Stimulated activated CD8-positive, alpha-beta memory T cell treated with anti-CD3 and anti-CD28 coated beads, Interleukin-2, amount 100 ng/mL, for 1 hour (primary cell): ENCODE measurements around the gene CD247.
A peak's percentile ranks its signal among the peaks of the same experiment; 100 is the strongest.

Experiments
- DNase-seq, 2 donors: peaks; one replicate each; pipeline ENCODE4 v3.0.0-alpha.2; 2020; ENCODE audit warnings: low read depth in 2 of 2

Gene CD247

DNA sequence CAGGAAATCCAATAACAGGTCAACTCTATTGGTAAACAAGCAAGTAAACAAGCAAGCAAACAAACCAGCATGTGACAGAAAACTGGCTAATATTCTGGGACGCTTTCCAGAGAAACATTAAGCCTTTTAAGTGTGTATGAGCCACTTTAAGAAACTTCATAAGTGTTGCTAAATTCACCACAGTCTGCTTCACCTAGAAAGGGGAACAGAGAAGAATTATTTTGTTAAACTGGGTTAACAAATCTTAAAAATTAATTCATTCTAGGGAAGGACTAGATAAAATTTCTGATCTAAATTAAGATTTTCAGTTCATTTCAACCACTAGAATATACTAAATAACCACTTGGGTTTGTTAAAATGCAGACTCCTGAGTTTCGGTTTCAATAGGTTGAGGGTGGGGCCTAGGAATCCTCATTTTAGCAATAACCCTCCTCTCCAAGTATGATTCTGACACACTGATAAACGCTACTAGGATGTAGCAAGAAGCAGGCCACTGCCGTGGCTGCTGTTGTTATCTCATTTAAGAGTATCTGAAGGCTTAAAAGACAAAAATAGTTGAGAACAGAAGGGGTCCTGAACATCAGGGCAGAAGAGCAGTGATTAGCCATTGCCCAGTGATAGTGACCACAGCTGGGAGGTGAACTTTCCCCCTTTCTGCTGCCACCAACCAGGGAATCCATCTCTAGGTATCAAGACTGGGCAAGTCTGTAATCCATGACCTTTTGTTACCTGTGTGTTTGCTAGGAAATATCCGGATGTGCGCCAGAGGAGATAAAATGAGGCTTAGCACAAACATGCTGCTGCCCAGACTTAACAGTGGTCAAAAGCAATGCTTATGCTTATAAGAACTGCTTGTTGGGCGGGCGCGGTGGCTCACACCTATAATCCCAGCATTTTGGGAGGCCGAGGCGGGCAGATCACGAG, 24.0 kb upstream of the CD247 start:
- DNase-seq, result no peak

DNA sequence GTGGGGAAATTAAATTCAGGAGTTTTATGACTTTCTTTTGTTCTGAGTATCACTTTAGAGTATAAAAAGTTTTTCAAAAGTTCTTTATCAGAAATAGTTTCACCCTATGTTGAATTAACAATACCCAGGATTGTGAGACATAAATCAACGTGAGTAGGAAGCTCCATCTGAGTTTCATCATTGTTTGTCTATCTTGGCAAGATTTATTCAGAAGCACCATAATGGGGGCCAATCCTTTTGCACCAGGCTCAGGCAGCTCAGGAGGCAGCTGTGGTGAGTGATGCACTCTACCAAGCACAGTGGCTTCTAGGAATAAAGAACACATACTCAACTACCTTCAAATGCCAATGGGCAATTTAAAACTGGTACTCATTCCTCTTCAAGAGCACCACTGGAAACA, 23.3 kb upstream of the CD247 start:
- DNase-seq, result no peak

DNA sequence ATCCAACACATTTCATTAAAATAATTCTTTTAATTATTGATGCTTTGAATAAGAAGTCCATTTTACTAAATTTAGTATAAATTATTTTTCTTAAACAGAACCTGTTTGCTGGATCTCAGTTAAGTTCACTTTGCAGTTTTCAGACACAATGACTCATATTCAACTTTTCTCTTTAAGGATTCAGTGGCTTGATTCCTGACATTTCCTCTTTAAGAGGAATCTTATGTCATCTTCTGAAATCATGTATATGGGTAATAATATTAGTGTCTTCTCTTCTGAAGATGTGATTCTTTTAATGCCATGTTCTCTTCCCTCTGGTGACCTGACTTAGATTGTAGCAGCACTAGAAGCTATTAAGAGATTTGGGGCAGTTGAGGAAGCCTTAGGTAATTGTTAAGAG, 22.7 kb upstream of the CD247 start:
- no peak for DNase-seq

DNA sequence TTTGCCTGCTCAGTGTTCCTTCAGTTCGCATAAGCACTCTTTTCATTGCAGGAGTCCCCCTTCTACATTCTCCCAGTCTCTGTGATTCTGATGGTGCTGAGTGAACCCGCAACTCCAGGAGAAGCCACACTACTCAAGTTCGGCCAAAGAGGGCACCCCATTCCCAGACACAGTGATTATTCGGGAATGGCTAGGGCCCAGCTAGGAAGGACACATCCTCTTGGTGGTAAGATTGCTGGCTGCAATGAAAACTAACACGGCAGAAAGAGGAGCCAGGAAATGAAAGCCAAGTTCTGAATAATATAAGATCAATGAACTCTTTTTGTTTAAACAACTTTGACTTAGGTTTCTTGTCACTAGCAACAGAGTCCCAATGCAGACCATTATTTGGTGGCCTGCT, 20.3 kb upstream of the CD247 start:
- no peak for DNase-seq

DNA sequence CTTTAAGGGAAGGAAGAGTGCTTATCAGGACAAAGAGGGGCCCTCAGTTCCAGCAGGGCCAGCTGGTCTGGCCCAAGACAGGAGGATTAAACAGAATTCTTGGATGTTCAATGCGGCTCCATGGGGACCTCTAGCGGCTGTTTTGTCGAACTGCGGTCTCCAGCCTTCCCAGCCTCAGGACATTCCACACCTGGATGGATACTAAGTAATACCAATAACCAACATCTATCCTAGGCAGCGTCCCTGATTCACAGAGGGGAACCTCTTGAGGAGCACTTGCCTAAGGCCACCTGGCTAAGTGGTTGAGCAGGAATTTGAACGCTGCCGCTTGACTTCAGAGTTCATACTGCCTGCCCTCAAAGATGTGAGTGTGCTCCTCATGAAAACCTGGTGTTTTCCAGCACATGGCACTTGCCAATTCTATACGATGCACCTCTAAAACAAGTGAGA, 15.5 kb upstream of the CD247 start:
- no peak for DNase-seq

DNA sequence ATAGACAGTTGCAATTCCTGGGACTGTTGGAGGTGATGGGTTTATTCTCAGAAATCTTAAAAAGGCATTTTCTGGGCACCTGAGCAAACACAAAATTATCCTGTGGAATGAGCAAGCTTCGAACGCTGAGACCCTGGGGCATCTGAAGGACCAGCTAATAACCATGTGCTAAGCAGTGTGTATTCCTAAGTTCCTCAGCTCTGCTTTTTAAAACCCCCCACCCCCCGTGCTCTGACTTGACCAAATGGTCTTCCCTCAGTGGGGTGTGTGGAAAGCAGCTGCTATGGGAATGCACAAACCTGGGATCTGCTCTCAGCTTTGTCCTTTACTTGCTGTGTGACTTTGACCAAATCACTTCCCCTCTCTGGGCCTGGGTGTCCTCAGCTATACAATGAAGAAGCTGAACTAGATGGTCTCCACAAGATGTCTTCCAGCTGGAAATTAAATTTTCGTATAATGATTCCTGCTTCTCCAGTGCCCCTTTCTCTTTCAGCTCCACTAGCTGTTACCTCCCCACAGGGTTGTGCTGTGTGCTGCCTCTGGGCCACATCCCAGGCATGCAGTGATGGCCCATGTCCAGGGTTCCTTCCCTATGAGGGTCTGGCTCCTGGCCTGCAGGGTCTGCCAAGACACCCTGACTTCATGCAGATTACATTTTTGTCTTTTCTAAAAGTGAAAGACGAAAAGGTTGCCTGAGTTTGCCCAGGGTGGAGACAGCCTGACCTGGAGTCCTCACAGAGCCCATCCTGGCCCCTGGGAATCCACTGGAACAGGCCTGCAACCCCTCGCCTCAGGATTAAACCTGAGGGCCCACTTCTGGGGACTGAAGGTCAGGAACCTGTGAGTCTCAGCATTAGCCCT, 14.9 kb upstream of the CD247 start:
- no peak for DNase-seq

DNA sequence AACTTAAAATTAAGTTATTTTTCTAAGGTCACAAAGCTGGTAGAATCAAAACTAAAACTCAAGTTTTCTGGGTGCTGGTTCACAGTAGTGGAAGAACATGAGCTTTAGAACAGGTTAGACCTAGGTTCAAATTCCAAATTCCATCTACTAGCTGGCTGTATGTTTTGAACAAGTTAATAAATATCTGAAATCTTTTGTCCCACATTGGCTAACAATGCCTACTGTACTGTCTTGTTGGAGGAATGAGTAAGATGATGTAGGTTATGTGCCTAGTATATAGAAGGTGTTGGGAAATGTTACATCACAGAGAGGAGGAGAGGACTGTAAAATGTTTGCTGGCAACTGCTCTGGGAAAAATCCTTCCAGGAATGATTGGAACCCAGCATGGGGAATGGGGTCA, 14.0 kb upstream of the CD247 start:
- no peak for DNase-seq

DNA sequence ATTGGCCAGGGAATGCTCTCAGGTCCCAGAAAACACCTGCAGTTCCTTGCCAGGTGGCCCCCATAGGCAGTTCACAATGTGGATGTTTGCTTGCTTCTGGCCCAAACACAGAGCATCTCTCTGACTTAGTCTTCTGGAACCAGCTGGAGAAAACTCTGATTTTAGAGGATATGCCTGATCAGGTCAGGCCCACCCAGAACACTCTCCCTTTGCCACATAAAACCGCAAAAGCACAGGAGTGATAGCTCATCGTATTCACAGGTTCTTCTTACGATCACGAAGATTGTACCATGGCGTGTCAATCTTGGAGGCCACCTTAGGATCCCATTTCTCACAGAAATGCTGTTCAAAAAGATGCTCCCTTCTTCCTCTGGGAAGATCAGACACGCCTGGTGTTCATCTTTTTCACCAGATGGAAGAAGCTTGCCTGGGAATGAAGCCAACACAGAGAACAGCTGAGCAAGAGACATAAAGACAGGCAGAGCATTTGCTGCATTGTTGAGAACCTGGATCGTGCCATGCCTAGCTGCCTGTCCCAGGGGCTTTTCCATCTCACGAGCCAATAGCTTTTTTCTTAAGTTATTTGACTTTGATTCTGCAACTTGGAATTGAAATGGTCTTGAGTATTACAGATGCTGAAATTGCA, 11.6 kb upstream of the CD247 start:
- no peak for DNase-seq

DNA sequence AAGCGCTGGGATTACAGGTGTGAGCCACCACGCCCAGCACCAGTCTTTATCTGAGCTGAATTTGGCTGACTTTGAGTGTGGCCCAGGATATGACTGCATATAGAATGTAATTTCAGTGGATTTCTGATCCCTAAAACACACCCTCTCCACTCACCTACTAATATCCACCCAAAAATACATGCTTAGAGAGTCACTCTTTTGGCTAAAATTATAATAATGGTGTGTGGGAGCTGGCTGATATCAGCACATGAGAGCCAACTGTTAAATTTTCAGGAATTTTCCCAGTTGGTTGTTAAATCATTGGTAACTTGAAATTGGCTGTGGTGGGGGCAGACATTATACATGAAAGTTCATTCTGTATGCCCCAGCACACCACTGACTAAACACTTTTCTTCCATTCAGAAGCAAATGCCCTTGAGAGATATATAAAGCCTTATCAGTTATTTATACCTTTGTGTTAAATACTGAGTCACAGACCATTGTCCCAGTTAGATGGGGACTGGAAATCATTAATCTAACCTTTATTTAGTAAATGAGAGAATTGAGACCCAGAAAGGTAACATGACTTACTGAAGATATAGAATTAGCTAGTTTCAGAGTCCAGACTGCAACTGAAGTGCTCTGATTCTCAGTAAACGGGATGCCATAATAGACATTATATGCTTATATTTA, 9.9 kb upstream of the CD247 start:
- no peak for DNase-seq

DNA sequence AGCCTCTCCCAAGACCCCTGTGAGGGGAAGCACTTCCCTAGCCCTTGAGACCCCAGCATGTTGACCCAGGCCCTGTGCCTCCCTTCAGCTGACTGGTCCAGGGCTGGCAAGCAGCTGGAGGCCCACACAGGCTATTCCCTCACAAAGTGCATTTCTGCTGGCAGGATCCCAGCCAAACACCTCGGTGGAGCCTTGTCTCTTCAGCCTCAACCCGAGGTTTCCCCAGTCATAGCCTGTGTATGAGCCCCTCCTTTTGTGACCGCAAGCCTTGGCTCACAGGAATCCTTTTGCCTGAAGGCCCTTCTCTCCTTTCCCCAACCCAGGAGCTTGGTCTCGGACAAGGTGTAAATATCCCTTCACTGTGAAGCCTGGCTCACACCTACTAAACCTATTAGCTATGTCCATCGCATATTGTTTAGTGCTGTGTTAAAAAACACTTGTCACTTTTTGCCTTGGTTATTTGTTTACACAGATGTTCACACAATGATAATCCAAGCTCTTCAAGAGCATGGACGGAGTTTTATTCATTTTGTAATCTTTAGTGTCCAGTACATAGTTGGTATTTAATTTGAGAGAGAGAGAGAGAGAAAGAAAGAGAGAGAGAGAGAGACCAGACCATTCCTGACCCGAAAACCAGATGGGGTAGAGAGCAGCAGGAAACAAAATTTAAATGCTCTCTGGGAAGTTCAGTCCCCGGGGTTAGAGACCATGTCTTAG, 8.5 kb upstream of the CD247 start:
- no peak for DNase-seq

DNA sequence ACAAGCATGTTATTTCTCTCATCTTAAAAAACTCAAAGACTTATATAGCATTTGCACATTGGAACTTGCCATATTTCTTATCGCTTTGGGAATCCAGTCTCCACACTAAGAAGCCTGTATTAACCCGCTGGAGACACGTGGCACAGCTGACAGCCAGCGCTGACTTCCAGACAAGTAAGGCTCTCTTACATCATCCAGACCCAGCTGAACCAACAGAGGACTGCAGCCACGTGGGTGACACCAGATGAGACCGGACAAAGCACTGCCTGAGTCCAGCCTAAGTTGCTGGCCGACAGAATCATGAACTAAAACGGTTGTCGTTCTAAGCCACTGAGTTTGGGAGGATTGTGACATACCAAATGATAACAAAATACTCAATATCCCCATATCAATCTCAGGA, 6.3 kb upstream of the CD247 start:
- no peak for DNase-seq

DNA sequence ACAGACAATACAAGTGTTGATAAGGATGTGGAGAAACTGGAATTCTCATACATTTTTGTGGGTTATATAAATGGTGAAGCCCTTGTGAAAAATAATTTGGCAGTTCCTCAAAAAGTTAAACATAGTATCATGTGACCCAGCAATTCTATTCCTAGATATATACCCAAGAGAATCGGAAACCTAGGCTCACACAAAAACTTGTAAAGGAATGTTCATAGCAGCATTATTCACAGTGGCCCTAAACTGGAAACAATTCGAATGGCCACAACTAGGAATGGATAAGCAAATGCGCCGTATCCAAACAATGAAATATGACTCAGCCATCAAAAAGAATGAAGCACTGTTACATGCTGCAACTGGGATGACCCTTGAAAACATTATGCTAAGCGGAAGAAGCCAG, 3.9 kb upstream of the CD247 start:
- no peak for DNase-seq

DNA sequence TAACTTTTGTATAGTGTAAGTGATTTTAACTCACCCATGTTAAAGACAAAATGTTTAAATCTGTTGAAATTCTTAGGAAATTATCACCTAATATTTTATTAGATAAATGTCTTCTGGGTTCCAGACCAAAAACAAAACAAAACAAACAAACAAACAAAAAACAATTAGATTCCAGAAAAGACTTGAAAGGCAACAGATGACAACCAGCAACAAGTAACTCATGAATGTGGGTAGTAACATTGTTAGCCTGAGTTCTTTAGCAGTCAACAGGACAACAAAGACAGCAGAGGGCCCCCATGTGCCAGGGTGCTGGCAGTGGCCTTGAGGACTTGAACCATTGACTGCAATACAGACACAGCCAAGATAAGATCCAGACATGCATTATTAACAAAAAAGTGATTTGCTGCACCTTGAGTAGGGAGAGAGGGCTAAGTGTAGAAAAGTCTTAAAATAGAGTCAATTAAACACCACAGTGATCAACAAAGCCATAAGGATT, 2.4 kb upstream of the CD247 start:
- no peak for DNase-seq

DNA sequence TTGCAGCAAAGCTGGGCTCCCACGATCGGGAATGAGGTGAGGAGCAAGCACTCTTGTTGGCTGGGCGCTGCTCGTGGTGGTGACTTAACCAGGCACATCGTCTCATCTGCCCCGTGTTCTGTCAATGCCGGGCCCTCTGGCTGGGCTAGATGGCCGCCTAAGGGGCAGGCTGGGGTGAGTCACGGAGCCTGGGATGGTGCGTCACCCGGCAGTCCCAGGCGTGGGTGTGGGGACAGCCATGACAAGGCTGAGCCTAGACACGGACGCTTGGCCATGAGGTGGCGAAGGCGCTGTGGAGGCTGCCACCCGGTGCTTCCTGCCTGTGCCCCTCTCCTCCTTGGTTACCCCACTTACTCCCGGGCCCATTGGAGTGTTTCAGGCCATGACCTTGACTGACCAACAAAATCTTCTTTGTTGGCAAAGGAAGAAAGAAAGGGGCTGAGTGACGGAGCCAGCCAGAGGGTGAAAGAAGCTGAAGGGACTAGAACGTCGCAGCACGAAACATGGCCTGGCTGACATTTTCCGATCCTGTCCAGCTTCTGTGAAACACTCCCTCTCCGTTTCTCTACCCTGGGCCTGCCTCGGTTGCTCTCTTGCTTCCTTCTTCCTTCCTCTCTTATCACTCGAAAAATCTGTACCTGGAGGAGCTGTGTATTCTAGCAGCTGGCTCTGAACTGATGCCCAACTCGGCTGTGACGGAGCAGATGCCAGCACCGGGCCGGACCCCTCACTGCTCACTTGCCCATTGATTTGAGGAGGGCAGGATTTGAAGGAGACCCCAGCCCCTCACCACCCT, 596 bp downstream of the CD247 start:
- DNase-seq, result peak; percentile 78 to 79

DNA sequence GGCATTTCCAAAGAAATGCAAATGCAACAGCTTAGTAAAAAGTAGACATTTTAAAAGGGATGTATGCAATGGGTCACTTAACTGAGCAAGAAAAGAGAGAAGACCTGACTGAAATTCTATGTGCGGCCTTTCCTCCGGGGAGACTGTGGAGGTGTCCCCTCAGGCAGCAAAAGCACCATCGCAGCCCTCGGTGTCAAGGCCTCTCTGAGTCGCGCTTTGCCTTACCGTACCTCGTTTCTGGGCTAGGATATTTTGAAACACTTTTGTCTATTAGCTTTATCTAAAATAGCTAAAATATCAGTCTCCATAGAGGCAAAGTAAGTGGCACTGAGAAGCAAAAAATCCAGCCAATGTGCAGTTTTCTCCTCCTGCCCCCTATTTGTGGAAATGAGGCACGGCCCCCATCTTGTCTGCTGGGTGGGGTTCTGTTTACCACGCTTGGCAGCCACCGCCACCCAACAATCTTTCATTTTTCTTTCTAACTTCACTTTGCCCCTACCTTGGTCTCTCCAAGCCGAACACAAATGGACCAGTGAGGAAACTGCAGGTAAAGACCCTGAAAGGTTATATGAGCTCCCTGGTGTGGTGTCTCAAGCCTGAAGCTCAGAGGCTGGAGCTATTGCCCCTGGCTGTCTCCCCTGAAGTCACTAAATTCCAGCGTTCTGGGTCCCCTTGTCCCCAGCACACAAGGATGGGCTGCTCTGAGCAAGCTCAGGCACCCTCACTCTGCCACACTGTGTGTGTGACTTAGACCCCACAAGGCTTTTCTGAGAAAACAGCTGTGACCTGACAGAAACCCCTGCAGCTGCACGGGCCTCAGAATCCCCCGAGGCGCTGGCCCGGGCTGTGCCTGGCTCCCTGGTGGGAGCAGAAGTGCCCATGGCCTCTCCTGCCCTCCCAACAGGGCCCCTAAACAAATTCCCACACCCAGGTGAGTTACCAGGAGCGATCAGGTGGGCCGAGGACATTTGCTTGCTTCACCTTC, 1.6 kb downstream of the CD247 start:
- DNase-seq, result no peak

DNA sequence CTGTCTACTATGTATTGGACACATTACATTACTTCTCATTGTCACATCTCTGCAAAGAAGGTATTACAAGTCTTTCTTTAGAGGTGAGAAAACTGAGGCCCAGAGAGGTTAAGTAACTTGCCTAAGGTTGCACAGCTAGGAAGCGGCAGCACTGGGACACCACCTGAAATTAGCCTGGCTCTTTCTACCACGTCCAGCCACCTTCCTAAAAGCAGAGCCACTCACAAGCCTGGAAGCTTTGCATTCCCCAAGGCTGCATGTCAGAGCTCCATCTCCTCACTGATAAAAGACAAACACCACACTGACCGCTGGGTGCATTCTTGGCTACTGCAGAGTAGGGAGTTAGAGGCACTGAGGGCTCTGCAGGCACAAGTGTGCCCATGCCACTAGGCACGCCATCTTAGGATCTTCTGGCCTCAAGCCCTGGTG, 2.4 kb downstream of the CD247 start:
- no peak for DNase-seq

DNA sequence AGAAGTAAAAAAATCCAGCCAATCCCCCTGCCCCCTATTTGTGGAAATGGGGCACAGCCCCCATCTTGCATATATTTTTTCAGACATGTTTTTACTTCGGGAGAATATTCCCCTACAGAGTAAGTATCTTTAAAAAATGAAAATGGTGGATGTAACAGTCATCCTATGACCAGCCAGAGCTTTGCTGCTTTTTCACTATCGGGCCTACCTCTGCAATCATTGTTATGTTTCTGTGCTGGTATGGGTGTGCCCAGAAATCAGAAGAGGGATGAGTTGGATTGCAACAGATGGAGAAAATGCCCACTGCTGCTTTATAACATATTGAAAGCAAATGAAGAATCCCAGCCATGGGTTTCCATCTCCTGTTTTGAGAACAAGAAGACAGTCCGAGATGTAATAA, 2.9 kb downstream of the CD247 start:
- no peak for DNase-seq

DNA sequence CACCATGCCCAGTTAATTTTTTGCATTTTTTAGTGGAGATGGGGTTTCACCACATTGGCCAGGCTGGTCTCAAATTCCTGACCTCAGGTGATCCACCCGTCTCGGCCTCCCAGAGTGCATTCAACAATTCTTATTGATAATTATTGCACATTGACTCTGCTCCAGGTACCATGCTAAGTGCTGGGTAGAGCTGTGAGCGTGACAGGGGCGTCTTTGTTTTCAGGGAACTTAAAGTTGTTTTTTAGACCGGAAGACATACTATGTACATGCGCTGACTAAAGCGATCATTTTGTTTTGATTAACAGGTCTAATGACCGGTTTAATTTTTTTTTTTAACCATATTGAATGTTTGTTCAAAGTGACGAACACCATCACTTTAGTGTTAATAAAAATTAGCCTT, 4.0 kb downstream of the CD247 start:
- DNase-seq, result no peak
